Loucy (cell line): ENCODE results near the gene CNP.
A peak's percentile ranks its signal among the peaks of the same experiment; 100 is the strongest.

Source experiments
- H2AFZ ChIP-seq: fragments of 200-600 bp; sonication (generic); 2 replicates; pipeline ENCODE4 v1.6.0; 2016; ENCODE audit warnings: antibody characterized with exemption, mild to moderate bottlenecking, low read length, moderate library complexity
- H3F3A ChIP-seq: fragments of 200-600 bp; 2 replicates; pipeline ENCODE4 v1.6.0; 2016; ENCODE audit warnings: antibody characterized with exemption, low read depth, mild to moderate bottlenecking
- H3K27me3 ChIP-seq: fragments of 200-600 bp; sonication (generic); 2 replicates; pipeline ENCODE4 v1.6.1; 2014; ENCODE audit warnings: low read length, mild to moderate bottlenecking; ENCODE audit not compliant: insufficient read depth, poor library complexity, severe bottlenecking
- H3K36me3 ChIP-seq: fragments of 200-600 bp; sonication (generic); 2 replicates; pipeline ENCODE4 v1.6.1; 2016; ENCODE audit warnings: low read length; ENCODE audit not compliant: insufficient read depth
- H3K4me1 ChIP-seq: fragments of 200-600 bp; sonication (generic); 2 replicates; pipeline ENCODE4 v1.5.1; 2014; ENCODE audit warnings: low read length, mild to moderate bottlenecking; ENCODE audit not compliant: insufficient read depth, poor library complexity, severe bottlenecking
- H3K4me2 ChIP-seq: fragments of 200-600 bp; sonication (generic); 2 replicates; pipeline ENCODE4 v1.6.0; 2014; ENCODE audit warnings: antibody characterized with exemption, low read length, low read depth, mild to moderate bottlenecking; ENCODE audit not compliant: poor library complexity, severe bottlenecking
- H3K4me3 ChIP-seq: fragments of 200-600 bp; sonication (generic); 2 replicates; pipeline ENCODE4 v1.5.1; 2014; ENCODE audit warnings: low read length, mild to moderate bottlenecking, mixed read lengths; ENCODE audit not compliant: poor library complexity, severe bottlenecking
- H3K79me2 ChIP-seq: fragments of 200-600 bp; sonication (generic); 2 replicates; pipeline ENCODE4 v1.6.1; 2014; ENCODE audit warnings: low read length; ENCODE audit not compliant: insufficient read depth
- H3K9ac ChIP-seq: fragments of 200-600 bp; sonication (generic); 2 replicates; pipeline ENCODE4 v1.6.0; 2014; ENCODE audit warnings: mild to moderate bottlenecking, low read depth, low read length, moderate library complexity; ENCODE audit not compliant: poor library complexity, severe bottlenecking
- H3K9me2 ChIP-seq: fragments of 200-600 bp; sonication (generic); replicated peaks from 2 replicates; pipeline ENCODE4 v1.6.1; 2016; ENCODE audit warnings: low read depth, low read length, mixed read lengths
- H3K9me3 ChIP-seq: fragments of 200-600 bp; sonication (generic); 2 replicates; pipeline ENCODE4 v1.6.1; 2014; ENCODE audit warnings: mild to moderate bottlenecking, antibody characterized with exemption, low read length, low read depth; ENCODE audit not compliant: insufficient read depth
- H4K20me1 ChIP-seq: fragments of 200-600 bp; sonication (generic); 2 replicates; pipeline ENCODE4 v1.6.0; 2014; ENCODE audit warnings: antibody characterized with exemption, low read length, mild to moderate bottlenecking; ENCODE audit not compliant: insufficient read depth, poor library complexity, severe bottlenecking
- EZH2phosphoT487 ChIP-seq: fragments of 200-600 bp; IDR thresholded peaks from 2 replicates; pipeline ENCODE4 v1.6.1; 2018; ENCODE audit warnings: antibody characterized with exemption, mild to moderate bottlenecking, moderate library complexity, borderline replicate concordance
- TF ChIP-seq, protein P1 (sequence below): fragments of 200-600 bp; sonication (generic); conservative IDR thresholded peaks from 2 replicates; pipeline ENCODE4 v1.5.1; 2014; ENCODE audit warnings: mild to moderate bottlenecking, antibody characterized with exemption, low read length

CNP gene

DNA sequence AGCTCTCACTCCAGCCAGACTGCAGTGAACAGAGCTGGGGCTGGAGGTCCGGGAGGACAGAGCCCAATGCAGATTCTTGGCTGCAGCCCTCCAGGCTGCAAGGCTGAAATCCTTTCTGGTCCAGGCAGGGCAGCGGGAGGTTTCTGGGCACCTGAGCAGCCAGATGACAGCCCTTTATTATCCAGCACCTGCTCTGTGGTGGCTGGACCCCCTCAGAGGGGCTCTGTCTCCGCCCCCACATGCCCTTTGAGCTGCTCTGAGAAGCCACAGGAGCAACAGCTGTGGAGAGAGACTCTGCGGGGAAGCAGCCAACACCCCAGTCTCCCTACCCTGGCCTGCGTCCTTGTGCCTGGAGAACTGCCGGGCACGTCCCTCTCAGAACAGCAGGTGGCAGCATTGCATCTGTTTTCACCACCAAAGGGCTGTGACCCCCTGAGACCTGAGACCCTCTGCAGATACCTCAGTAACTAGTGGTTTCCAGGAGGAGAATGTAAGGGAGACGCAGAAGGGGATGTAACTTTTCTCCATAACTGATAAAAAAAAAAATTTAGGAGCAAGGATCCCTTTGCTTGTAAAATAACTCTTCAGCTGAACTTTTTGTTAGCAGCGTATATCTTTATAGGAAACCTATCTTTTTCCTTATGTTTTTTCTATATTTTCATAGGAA lies 3.7 kb upstream of the CNP start:
- Histone ChIP-seq H2AFZ (peak overlapping the region; percentile 62; the same call in 1 of the 2 replicates), H3K9ac (no peak overlapping the region), H3K36me3 (no peaks in the 10 kb centered on the region), H3K27me3 (no peaks in the 10 kb centered on the region), H3F3A (no peaks in the 10 kb centered on the region; the same call in 1 of the 2 replicates), H3K9me2 (no peaks in the 10 kb centered on the region), H3K4me3 (no peak overlapping the region), H3K9me3 (no peaks in the 10 kb centered on the region), H3K4me2 (no peak overlapping the region), H3K79me2 (peaks cover 17% of the 10 kb centered on the region), H4K20me1 (no peaks in the 10 kb centered on the region), H3K4me1 (peaks cover 23% of the 10 kb centered on the region)
- TF ChIP-seq EZH2phosphoT487: no peak
- TF ChIP-seq, protein P1, sequence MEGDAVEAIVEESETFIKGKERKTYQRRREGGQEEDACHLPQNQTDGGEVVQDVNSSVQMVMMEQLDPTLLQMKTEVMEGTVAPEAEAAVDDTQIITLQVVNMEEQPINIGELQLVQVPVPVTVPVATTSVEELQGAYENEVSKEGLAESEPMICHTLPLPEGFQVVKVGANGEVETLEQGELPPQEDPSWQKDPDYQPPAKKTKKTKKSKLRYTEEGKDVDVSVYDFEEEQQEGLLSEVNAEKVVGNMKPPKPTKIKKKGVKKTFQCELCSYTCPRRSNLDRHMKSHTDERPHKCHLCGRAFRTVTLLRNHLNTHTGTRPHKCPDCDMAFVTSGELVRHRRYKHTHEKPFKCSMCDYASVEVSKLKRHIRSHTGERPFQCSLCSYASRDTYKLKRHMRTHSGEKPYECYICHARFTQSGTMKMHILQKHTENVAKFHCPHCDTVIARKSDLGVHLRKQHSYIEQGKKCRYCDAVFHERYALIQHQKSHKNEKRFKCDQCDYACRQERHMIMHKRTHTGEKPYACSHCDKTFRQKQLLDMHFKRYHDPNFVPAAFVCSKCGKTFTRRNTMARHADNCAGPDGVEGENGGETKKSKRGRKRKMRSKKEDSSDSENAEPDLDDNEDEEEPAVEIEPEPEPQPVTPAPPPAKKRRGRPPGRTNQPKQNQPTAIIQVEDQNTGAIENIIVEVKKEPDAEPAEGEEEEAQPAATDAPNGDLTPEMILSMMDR: peak; percentile 98

DNA sequence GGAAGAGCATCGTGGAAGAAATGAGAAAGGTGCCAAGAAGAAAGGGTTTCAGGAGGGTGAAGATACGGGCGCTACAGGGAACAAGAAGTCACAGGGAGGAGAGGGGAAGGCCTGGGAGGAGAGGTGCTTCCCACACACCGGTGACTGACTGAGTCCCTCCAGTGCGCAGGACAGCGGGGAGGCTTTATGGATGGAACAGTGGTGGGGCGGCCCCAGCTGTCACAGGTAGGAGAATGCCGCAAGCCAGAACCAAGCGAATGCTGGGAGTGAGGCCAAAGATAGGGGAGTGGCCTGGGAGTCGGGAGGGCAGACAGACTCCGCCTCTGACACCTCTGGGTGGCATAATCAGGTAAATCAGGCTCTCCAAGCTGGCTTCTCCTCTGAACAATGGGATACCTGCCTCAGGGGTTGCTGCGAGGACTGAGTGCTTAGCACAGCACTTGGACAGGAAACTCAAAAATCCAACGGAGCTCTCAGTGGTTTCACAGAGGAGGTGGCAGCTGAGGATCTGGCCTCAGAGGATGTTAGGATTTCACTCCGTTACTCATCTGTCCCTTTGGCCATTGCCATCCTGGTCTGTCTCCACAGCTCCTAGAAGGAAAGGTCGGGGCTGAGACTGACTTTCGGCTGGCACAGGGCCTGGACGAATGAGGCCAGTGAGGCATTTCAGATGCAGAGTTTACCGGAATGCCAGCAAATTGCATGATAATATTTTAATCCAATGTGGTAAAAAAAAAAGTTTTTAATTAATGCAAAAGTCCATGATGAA lies 717 bp upstream of the CNP start:
- Histone ChIP-seq H3K79me2 (peaks cover 39% of the 10 kb centered on the region), H4K20me1 (no peaks in the 10 kb centered on the region), H2AFZ (peak overlapping the region; percentile 70), H3K36me3 (no peaks in the 10 kb centered on the region; the same call in 1 of the 2 replicates), H3K9ac (peak overlapping the region; percentile 88), H3K9me3 (no peaks in the 10 kb centered on the region), H3K4me1 (peaks cover 28% of the 10 kb centered on the region), H3F3A (no peaks in the 10 kb centered on the region; the same call in 1 of the 2 replicates), H3K27me3 (no peaks in the 10 kb centered on the region), H3K9me2 (no peaks in the 10 kb centered on the region), H3K4me3 (peak overlapping the region; percentile 83), H3K4me2 (peak overlapping the region; percentile 89)
- no peak for TF ChIP-seq EZH2phosphoT487
- TF ChIP-seq, protein P1: no peak

DNA sequence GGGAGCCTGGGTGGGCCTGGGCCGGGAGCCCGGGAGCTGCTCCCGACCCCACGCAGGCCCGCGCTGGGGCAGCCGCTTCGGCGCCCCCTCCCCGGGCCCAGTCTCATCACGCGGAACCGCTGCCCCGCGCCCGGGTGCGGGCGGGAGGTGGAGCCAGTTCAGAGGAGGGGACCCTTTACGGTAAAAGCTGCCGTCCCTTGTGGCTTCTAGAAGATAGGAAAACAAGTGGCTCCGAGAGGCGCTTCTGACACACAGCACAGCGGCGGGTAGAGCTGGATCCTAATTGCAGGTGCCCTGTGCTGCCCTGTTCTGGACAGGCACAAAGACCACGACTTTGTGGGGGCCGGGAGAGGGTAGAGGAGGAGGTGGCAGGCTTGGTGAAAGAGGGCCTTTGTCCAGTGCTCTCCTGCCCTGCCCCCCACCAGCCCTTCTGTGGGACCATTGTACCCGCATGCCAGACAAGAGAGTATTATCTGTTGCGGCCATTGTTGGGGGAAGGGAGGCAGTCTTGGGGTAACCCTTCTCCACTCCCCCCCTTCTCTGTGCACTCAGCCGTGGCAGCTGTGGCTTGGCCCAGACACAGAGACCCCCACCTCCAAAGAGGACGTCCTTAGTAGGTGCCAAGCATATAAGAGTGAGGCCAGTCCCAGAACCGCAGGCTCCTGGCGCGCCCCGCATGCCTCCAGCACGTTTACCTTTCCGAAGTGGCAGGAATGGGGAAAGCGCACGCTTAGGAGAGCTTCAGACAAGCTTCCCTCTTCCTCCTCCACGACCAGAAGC lies 736 bp downstream of the CNP start:
- H3K9me3 ChIP-seq: no peaks in the 10 kb centered on the region
- H3K36me3 ChIP-seq: peaks cover 1% of the 10 kb centered on the region; the same call in 1 of the 2 replicates
- H3K79me2 ChIP-seq: peaks cover 45% of the 10 kb centered on the region

More for the DNA sequence above, 736 bp downstream of the CNP start:
- Histone ChIP-seq H3K4me3 (peak overlapping the region; percentile 83), H3K9ac (peak overlapping the region; percentile 88), H3K4me2 (peak overlapping the region; percentile 78), H3K9me2 (no peaks in the 10 kb centered on the region), H3K27me3 (no peaks in the 10 kb centered on the region), H2AFZ (peak overlapping the region; percentile 81), H3K4me1 (peaks cover 28% of the 10 kb centered on the region), H3F3A (no peaks in the 10 kb centered on the region; the same call in 1 of the 2 replicates), H4K20me1 (no peaks in the 10 kb centered on the region)
- TF ChIP-seq, protein P1: no peak
